ENCODE results near the gene TCF3.

Gene TCF3

DNA sequence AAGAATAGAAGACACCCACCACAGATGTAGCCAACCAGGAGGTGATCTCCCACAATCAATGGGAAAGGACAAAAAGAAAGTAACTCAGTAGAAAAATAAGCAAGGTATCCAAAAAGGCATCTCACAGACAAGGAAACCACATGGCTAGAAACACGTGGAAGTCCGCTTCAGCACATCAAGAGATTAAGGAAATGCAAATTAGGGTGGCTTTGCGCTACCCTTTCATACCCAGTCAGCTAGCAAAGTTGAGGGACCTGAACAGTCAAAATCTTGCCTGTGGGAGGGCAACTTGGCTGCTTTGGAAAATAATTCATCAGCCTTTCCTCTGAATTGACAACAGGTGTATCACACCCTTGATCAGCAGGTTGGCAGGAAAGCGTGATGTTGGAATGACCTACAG, 35.5 kb downstream of the TCF3 start:
- Histone ChIP-seq H3K4me3 (ENCODE audit: low read length) (no peak overlapping the region), H3K9ac (ENCODE audit: low read length) (no peak overlapping the region), H3K4me1 (ENCODE audit: control insufficient read depth, insufficient read depth, low read length) (peaks cover 16% of the 10 kb centered on the region), H3K27me3 (ENCODE audit: control insufficient read depth, insufficient read depth, low read length) (no peaks in the 10 kb centered on the region), H3K36me3 (ENCODE audit: control insufficient read depth, insufficient read depth, low read length) (peaks cover 40% of the 10 kb centered on the region), H3K27ac (ENCODE audit: low read depth, low read length) (peak overlapping the region; percentile 69)

DNA sequence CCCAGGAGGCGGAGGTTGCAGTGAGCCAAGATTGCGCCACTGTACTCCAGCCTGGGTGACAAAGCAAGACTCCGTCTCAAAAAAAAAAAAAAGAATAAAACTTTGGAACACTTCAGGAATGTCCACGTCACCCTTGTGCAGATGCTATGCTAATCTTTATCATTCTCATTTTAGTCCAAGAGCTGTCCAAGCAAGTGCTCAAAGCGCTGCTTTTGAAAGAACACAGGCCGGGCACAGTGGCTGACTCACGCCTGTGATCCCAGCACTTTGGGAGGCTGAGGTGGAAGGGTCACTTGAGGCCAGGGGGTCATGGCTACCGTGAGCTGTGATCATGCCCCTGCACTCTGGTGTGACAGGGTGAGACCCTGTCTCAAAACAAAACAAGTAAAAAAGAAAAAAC, 36.0 kb downstream of the TCF3 start:
- Histone ChIP-seq H3K36me3 (ENCODE audit: control insufficient read depth, insufficient read depth, low read length) (peaks cover 40% of the 10 kb centered on the region), H3K4me1 (ENCODE audit: control insufficient read depth, insufficient read depth, low read length) (peaks cover 16% of the 10 kb centered on the region), H3K27me3 (ENCODE audit: control insufficient read depth, insufficient read depth, low read length) (no peaks in the 10 kb centered on the region), H3K4me3 (ENCODE audit: low read length) (no peak overlapping the region), H3K27ac (ENCODE audit: low read depth, low read length) (peak overlapping the region; percentile 69), H3K9ac (ENCODE audit: low read length) (no peak overlapping the region)

DNA sequence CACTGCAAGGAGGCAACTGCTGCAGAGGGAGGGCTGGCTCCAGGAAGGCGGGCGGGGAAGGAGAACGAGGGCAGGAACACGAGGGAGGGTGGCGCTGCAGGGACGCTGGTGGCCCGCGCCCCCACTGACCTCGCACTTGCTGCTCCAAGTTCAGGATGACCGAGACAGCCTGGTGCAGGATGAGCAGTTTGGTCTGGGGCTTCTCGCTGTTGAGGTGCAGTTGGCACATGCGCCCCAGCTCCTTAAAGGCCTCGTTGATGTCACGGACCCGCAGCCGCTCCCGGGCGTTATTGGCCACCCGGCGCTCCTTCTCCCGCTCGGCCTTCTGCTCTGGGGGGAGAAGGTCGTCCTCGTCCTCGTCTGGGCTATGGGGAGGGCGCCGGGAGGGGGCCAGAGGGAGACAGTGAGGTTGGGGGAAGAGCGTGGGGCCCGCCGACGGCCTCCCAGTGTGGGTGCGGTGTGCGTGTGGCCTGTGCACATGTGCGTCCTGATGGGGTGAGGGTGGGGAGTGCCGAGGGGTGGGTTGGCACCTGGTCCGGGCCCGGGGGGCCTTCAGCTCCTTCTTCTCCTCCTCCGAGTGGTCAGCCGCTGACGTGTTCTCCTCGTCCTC, 37.2 kb downstream of the TCF3 start:
- H3K9ac ChIP-seq (ENCODE audit: low read length): no peak overlapping the region
- no peak overlapping the region for H3K27ac ChIP-seq (ENCODE audit: low read depth, low read length)
- peaks cover 42% of the 10 kb centered on the region for H3K36me3 ChIP-seq (ENCODE audit: control insufficient read depth, insufficient read depth, low read length)

DNA sequence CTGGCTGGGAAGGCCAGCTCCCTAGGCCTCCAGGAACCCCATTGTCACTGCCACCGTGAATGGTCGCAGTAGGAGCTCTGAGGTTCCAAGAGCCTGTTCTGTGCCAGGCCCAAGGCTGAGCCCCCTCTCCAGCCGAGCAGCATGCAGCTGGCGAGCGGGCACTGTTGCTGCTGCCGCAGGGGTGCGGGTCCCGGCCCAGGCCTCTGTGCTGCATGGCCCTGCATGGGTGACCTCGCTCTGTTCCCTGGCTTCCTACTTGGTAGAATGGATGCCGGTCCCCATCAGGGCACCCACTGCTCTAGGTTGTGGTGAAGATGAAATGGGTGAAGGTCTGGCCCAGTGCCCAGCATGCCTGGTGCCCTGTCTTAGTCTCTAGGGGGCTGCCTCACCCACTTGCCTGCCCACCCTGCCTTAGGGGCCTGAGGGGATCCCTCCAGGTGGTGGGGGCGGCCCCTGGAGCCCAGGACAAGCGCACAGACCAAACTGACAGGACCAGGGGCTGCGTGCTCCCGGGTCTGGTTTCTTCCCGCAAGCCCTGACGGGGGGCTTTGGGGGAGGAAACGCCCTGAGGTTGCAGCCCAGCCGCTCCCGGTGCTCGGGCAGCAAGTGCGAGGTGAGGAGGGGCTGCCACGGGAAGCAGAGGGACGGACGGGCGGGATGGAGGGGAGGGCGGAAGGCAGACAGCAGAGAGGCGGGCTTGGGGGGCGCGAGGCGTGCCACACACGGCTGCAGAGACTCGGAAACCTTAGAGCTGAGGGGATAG, 38.4 kb downstream of the TCF3 start:
- Histone ChIP-seq H3K36me3 (ENCODE audit: control insufficient read depth, insufficient read depth, low read length) (peaks cover 38% of the 10 kb centered on the region), H3K9ac (ENCODE audit: low read length) (no peak overlapping the region), H3K27me3 (ENCODE audit: control insufficient read depth, insufficient read depth, low read length) (no peaks in the 10 kb centered on the region), H3K4me1 (ENCODE audit: control insufficient read depth, insufficient read depth, low read length) (peaks cover 16% of the 10 kb centered on the region), H3K27ac (ENCODE audit: low read depth, low read length) (no peak overlapping the region), H3K4me3 (ENCODE audit: low read length) (no peak overlapping the region)

More for the DNA sequence above, 37.2 kb downstream of the TCF3 start:
- Histone ChIP-seq H3K4me1 (ENCODE audit: control insufficient read depth, insufficient read depth, low read length) (peaks cover 16% of the 10 kb centered on the region), H3K27me3 (ENCODE audit: control insufficient read depth, insufficient read depth, low read length) (no peaks in the 10 kb centered on the region), H3K4me3 (ENCODE audit: low read length) (no peak overlapping the region)

DNA sequence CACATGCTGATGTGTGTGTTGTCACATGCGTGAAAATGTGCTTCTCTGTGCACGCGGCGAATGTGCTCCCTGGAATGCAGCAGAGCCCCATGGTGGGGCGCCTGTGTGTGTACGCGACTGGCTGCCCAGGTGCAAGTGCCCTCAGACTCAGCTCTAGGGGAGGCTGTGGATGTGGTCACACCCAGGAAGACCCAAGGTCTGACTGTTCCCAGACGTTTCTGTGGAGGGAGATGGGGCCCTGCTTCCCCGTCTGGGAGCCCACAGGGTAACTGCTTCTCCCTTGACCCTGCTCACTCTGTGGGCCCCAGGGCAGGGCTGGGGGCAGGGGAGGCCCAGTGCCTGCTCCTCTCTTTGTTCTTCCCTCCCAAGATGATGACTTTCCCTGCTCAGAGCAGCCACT, 39.3 kb downstream of the TCF3 start:
- Histone ChIP-seq H3K27me3 (ENCODE audit: control insufficient read depth, insufficient read depth, low read length) (no peaks in the 10 kb centered on the region), H3K36me3 (ENCODE audit: control insufficient read depth, insufficient read depth, low read length) (peaks cover 38% of the 10 kb centered on the region), H3K4me1 (ENCODE audit: control insufficient read depth, insufficient read depth, low read length) (peaks cover 13% of the 10 kb centered on the region), H3K9ac (ENCODE audit: low read length) (no peak overlapping the region), H3K27ac (ENCODE audit: low read depth, low read length) (no peak overlapping the region), H3K4me3 (ENCODE audit: low read length) (no peak overlapping the region)

DNA sequence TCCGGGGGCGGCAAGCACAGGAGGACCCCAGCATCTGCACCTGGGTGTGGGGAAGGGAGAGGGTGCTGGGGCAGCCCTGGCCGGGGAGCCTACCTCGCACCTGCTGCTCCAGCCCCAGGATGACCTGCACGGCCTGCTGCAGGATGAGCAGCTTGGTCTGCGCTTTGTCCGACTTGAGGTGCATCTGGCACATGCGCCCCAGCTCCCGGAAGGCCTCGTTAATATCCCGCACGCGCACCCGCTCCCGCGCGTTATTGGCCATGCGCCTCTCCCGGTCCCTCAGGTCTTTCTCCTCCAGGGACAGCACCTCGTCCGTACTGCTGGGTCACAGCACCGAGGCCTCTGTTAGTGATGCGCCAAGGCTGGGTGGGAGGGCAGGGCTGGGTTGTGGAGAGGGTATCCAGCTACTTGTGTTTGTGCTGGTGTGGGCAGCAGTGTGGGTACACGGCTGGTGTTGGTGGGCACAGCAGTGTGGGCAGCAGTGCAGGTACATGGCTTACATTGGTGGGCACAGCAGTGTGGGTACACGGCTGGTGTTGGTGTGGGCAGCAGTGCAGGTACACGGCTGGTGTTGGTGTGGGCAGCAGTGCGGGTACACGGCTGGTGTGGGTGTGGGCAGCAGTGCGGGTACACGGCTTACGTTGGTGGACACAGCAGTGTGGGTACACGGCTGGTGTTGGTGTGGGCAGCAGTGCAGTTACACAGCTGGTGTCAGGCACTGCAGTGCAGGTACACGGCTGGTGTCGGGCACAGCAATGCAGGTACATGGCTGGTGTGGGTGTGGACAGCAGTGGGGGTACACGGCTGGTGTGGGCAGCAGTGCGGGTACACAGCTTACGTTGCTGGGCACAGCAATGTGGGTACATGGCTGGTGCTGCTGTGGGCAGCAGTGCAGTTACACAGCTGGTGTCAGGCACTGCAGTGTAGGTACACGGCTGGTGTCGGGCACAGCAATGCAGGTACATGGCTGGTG, 40.0 kb downstream of the TCF3 start:
- Histone ChIP-seq H3K36me3 (ENCODE audit: control insufficient read depth, insufficient read depth, low read length) (peaks cover 38% of the 10 kb centered on the region), H3K27me3 (ENCODE audit: control insufficient read depth, insufficient read depth, low read length) (no peaks in the 10 kb centered on the region), H3K9ac (ENCODE audit: low read length) (no peak overlapping the region), H3K4me1 (ENCODE audit: control insufficient read depth, insufficient read depth, low read length) (peaks cover 7% of the 10 kb centered on the region), H3K4me3 (ENCODE audit: low read length) (no peak overlapping the region), H3K27ac (ENCODE audit: low read depth, low read length) (no peak overlapping the region)

DNA sequence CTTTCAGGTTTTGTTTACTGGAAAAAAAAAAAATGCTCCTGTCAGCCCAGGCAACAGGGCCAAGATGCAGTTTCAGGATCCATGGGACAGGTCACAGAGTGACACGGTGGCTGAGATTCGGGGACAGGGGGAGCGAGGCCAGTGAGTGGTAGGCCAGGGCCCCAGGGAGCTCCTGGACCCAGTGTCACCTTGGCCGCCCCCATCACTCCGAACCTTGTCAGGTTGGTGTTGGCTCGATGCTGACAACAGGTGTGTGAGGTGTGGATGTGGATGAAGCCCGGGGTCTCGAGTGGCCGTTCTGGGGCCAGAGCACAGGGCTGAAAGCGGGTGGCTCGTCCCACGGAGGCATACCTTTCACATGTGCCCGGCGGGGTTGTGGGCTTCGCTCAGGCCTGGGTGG, 41.1 kb downstream of the TCF3 start:
- no peaks in the 10 kb centered on the region for H3K27me3 ChIP-seq (ENCODE audit: control insufficient read depth, insufficient read depth, low read length)
- peaks cover 35% of the 10 kb centered on the region for H3K36me3 ChIP-seq (ENCODE audit: control insufficient read depth, insufficient read depth, low read length)
- no peak overlapping the region for H3K9ac ChIP-seq (ENCODE audit: low read length)
- peaks cover under 1% of the 10 kb centered on the region for H3K4me1 ChIP-seq (ENCODE audit: control insufficient read depth, insufficient read depth, low read length)
- no peak overlapping the region for H3K4me3 ChIP-seq (ENCODE audit: low read length)
- no peak overlapping the region for H3K27ac ChIP-seq (ENCODE audit: low read depth, low read length)

DNA sequence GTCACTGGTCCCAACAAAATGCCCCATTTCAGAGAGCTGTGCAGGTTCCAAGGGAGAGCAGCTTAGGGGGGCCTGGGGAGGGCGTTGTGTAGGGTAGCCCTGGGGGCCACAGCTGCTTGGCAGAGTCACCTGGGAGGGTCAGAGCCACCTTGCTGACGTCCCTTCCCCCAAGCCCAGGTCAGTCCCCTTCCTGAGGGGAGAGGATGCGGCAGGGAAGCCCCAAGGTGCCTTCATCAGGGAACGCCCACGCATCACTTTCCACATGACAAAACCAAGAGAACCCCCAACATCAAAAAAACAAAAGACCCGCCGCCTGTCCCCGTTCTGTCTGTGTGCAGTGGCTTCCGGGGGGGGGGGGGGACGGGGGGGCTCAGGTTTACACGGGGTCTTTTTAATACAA, 41.8 kb downstream of the TCF3 start:
- Histone ChIP-seq H3K36me3 (ENCODE audit: control insufficient read depth, insufficient read depth, low read length) (peaks cover 32% of the 10 kb centered on the region), H3K9ac (ENCODE audit: low read length) (no peak overlapping the region), H3K4me1 (ENCODE audit: control insufficient read depth, insufficient read depth, low read length) (peaks cover 5% of the 10 kb centered on the region), H3K4me3 (ENCODE audit: low read length) (no peak overlapping the region), H3K27ac (ENCODE audit: low read depth, low read length) (no peak overlapping the region), H3K27me3 (ENCODE audit: control insufficient read depth, insufficient read depth, low read length) (no peaks in the 10 kb centered on the region)

DNA sequence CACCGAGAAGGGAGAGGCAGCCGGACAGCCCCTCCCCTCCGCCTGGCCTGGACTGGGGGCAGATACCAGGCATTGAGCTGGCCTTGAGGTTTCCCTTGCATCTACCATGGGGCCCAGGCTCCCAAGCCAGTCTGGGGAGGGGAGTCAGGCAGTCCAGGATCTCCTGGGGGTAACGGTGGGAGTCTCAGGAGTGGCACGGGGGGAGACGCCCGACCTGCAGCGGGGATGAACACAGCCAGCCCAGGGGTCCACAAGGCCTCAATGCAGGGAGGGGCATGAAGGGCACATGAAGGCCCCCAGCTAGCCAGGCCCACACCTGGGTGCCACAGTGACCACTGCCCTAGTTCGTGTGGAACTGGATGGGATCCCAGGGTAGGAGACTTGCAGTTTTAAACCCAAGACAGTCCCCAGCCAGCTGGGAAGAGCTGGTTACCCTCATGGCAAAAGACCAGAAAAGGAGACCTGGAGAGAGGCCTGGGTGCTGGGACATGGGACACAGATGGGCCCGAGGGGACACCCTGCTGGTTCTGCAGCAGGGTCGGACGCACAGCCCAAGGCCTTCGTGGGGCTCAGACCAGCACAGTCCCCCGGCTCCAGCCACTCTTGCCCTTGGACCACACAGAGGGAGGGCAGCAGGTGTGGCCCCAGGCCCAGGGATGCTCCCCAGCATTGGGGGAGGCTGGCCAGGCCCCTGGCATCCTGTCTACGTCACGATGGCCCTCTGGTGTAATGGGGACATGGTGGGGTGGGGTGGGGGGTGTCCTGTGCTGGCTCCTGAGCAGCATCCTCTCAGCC, 42.5 kb downstream of the TCF3 start:
- Histone ChIP-seq H3K27ac (ENCODE audit: low read depth, low read length) (no peak overlapping the region), H3K36me3 (ENCODE audit: control insufficient read depth, insufficient read depth, low read length) (peaks cover 27% of the 10 kb centered on the region)

DNA sequence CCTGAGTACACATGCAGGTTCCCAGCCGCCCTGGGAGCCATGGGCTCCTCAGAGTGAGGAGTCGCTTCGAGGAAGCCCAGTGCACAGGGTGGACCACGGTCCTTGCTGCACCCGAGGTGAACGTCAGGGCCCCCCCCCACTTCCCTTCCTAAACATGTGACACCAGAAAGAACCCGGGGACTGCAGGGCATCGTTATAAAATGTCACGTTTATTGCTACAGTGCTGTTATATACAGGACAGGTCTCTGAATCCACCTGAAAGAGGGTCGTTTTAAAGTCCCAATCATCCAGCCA, 43.4 kb downstream of the TCF3 start:
- Histone ChIP-seq H3K4me3 (ENCODE audit: low read length) (peak overlapping the region; percentile 13), H3K27me3 (ENCODE audit: control insufficient read depth, insufficient read depth, low read length) (no peaks in the 10 kb centered on the region), H3K27ac (ENCODE audit: low read depth, low read length) (no peak overlapping the region), H3K4me1 (ENCODE audit: control insufficient read depth, insufficient read depth, low read length) (peaks cover 7% of the 10 kb centered on the region), H3K9ac (ENCODE audit: low read length) (no peak overlapping the region), H3K36me3 (ENCODE audit: control insufficient read depth, insufficient read depth, low read length) (peaks cover 22% of the 10 kb centered on the region)

More for the DNA sequence above, 42.5 kb downstream of the TCF3 start:
- no peaks in the 10 kb centered on the region for H3K27me3 ChIP-seq (ENCODE audit: control insufficient read depth, insufficient read depth, low read length)
- H3K4me3 ChIP-seq (ENCODE audit: low read length): no peak overlapping the region
- no peak overlapping the region for H3K9ac ChIP-seq (ENCODE audit: low read length)
- H3K4me1 ChIP-seq (ENCODE audit: control insufficient read depth, insufficient read depth, low read length): peaks cover 5% of the 10 kb centered on the region

DNA sequence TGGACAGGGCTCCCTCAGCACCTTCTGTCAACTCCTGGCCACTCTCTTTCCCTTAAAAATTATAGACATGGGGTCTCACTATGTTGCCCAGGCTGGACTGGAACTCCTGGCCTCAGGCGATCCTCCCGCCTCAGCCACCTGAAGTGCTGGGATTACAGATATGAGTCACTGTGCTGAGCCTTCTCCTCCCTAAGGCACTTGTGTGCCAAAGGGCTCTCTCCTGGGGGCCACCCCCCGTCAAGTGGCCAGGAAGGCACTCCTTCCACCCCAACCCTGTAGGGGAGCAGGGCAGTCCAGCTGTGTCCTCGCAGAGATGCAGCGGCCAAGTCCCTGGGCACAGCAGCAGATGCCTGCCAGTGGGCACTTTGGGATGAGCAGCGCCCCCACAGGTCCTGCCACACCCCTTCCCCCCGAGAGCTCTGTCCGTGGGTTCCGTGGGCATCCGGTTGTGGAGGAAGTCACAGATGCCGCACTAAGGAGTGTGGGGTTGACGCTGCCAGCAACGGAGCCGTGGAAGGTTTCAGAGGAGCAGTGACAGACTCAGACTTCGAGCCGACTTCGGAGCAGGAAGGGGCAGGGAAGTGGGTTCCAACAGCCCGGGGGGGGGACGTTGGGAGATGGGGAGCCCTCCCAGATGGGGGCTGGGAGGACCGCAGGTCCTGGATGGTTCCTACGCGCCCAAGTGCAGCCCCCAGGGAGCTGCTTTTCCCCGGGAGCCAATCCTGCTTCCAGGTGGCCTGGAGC, 43.9 kb downstream of the TCF3 start:
- Histone ChIP-seq H3K4me1 (ENCODE audit: control insufficient read depth, insufficient read depth, low read length) (peaks cover 8% of the 10 kb centered on the region), H3K36me3 (ENCODE audit: control insufficient read depth, insufficient read depth, low read length) (peaks cover 21% of the 10 kb centered on the region), H3K9ac (ENCODE audit: low read length) (no peak overlapping the region), H3K27ac (ENCODE audit: low read depth, low read length) (no peak overlapping the region), H3K4me3 (ENCODE audit: low read length) (peak overlapping the region; percentile 13), H3K27me3 (ENCODE audit: control insufficient read depth, insufficient read depth, low read length) (no peaks in the 10 kb centered on the region)
